Calu3 (cell line): ENCODE measurements around the gene OR52D1. TPM values are rescaled to one million over a fixed set of nuclear protein-coding genes. Genes with fewer than 3 reads are reported as not detected.
A peak's percentile ranks its signal among the peaks of the same experiment; 100 is the strongest.

Experiments
- BruUV-seq: library from RNA; stranded (reverse); fragments of 400-500 nt; replicated peaks from 2 replicates; lab custom pipeline; 2021; lab: Mats Ljungman, UMichigan
- CTCF ChIA-PET: fragments of 300-600 bp; sonication (Branson Sonifier 250); formaldehyde crosslinking; loops from one replicate; lab custom pipeline; 2022; ENCODE audit warnings: antibody characterized with exemption; lab: Charles Lee
- DNase-seq: peaks from one replicate; pipeline ENCODE4 v3.0.0; 2022
- H3K27ac Mint-ChIP-seq: one replicate; pipeline ENCODE4 v1.8.0; 2022; ENCODE audit warnings: mixed read lengths; ENCODE audit not compliant: unreplicated experiment
- H3K27me3 Mint-ChIP-seq: one replicate; pipeline ENCODE4 v1.8.0; 2022; ENCODE audit warnings: mixed read lengths; ENCODE audit not compliant: unreplicated experiment
- H3K36me3 Mint-ChIP-seq: one replicate; pipeline ENCODE4 v1.8.0; 2022; ENCODE audit warnings: mild to moderate bottlenecking, moderate library complexity, mixed read lengths; ENCODE audit not compliant: insufficient read depth, unreplicated experiment
- H3K4me1 Mint-ChIP-seq: one replicate; pipeline ENCODE4 v1.8.0; 2022; ENCODE audit warnings: mild to moderate bottlenecking, low read depth, mixed read lengths; ENCODE audit not compliant: unreplicated experiment
- H3K4me3 Mint-ChIP-seq: one replicate; pipeline ENCODE4 v1.8.0; 2022; ENCODE audit warnings: mild to moderate bottlenecking, low read depth, moderate library complexity, mixed read lengths; ENCODE audit not compliant: unreplicated experiment
- H3K9me3 Mint-ChIP-seq: one replicate; pipeline ENCODE4 v1.8.0; 2022; ENCODE audit warnings: low read depth, mixed read lengths; ENCODE audit not compliant: unreplicated experiment
- intact Hi-C: fragments of 100-400 bp; cut with micrococcal nuclease; formaldehyde crosslinking; loops from one replicate; pipeline ENCODE4 v1.10.0; 2022; ENCODE audit not compliant: unreplicated experiment
- total RNA-seq: library from RNA; stranded (reverse); gene quantifications from 2 replicates; pipeline ENCODE4 v1.2.3, GENCODE V29; 2022
- TF ChIP-seq, protein P1 (sequence below): fragments of 200-600 bp; IDR thresholded peaks from one replicate; pipeline ENCODE4 v1.8.0; 2022; ENCODE audit warnings: antibody characterized with exemption; ENCODE audit not compliant: unreplicated experiment

OR52D1 gene
- total RNA-seq, 1 experiment from 2014 or later: not detected

DNA sequence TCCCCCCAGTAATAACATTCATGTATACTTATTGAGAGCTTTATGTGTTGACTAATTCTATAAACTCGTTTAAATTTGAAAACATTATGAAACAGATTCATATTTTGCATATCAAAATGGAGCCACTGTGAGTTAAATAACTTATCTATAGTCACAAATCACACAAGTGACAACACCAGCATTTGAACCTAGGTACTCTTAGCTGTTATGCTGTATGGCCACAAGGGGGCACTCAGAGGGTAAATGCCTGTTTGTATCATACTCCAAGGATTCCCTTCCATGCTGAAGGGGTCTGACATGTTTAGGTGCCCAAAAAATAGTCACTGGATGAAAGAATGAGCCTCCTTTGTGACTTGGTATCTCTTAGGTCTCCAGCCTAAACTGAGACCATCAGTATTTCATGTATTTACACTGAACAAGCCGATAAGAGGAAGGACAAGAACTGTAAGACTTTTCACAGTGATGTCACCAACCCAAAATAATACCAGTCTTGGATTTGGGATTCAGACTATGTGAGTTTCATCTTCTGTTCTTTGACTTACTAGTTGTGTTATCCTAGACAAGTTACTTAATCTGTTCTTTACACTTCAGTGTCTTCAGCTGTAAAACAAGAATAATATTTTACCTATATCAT lies 12.2 kb upstream of the OR52D1 start:
- no peaks in the 10 kb centered on the region for H3K9me3 Mint-ChIP-seq
- H3K4me3 Mint-ChIP-seq: no peak overlapping the region
- H3K27me3 Mint-ChIP-seq: peaks cover 21% of the 10 kb centered on the region
- CTCF ChIA-PET: interaction anchor here (0.8 to 1.1 kb wide), 2 partner anchors 8 to 77 kb away, joined by 4 read pairs; no protein-coding TSS in a partner anchor
- no TSS peak for BruUV-seq
- DNase-seq: peak; percentile 54
- no peaks in the 10 kb centered on the region for H3K36me3 Mint-ChIP-seq
- H3K27ac Mint-ChIP-seq: no peak overlapping the region
- no peaks in the 10 kb centered on the region for H3K4me1 Mint-ChIP-seq
- intact Hi-C loops: loop anchor here (1.0 to 10.0 kb wide), 3 partner anchors 77 to 418 kb away; partner anchors contain the start of genes OR52E5 and OR52N2
- TF ChIP-seq, protein P1, sequence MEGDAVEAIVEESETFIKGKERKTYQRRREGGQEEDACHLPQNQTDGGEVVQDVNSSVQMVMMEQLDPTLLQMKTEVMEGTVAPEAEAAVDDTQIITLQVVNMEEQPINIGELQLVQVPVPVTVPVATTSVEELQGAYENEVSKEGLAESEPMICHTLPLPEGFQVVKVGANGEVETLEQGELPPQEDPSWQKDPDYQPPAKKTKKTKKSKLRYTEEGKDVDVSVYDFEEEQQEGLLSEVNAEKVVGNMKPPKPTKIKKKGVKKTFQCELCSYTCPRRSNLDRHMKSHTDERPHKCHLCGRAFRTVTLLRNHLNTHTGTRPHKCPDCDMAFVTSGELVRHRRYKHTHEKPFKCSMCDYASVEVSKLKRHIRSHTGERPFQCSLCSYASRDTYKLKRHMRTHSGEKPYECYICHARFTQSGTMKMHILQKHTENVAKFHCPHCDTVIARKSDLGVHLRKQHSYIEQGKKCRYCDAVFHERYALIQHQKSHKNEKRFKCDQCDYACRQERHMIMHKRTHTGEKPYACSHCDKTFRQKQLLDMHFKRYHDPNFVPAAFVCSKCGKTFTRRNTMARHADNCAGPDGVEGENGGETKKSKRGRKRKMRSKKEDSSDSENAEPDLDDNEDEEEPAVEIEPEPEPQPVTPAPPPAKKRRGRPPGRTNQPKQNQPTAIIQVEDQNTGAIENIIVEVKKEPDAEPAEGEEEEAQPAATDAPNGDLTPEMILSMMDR: peak; percentile 41

DNA sequence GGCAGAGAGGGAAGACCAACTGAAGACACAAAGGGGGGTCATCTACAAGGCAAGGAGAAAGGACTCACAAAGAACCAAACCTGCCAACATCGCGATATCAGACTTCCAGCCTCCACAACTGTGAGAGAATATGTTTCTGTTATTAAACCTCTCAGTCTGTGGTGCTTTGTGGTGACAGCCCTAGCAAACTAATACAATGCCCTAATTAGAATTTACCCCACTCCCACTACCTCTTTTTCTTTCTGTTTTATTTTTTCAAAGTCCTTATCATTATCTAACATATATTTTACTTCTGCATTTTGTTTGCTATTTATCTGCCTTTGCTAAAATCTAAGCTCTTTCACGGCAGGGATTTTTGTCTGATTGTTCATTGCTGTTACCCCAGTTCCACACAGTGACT lies 2.5 kb upstream of the OR52D1 start:
- CTCF ChIA-PET: no interaction called here
- H3K27ac Mint-ChIP-seq: no peak overlapping the region
- peaks cover 24% of the 10 kb centered on the region for H3K27me3 Mint-ChIP-seq
- DNase-seq: no peak
- H3K4me1 Mint-ChIP-seq: no peaks in the 10 kb centered on the region
- intact Hi-C loops: no loop called here
- H3K4me3 Mint-ChIP-seq: no peak overlapping the region
- no TSS peak for BruUV-seq
- no peaks in the 10 kb centered on the region for H3K36me3 Mint-ChIP-seq
- TF ChIP-seq, protein P1: no peak
- no peaks in the 10 kb centered on the region for H3K9me3 Mint-ChIP-seq

DNA sequence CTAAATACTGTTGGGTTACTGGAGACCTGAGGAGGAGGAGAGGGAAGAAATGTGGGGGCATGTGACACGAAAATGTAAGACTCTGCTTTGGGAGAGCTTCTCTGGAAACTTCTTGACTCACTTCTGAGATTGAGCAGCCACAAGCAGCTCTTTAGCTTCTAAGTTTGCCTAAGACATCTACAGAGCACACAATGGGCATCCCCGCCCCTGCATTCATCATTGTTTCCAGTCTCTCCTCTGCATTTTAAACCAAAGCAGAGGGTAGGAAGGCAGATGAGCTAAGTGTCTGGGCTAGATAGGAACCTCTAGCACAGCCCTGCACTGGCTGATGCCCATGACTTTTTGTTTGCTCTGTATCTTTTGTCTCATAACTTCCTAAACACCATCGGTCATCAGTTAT lies 2.1 kb upstream of the OR52D1 start:
- no peaks in the 10 kb centered on the region for H3K4me1 Mint-ChIP-seq
- CTCF ChIA-PET: no interaction called here
- H3K9me3 Mint-ChIP-seq: no peaks in the 10 kb centered on the region
- peaks cover 28% of the 10 kb centered on the region for H3K27me3 Mint-ChIP-seq
- no peak overlapping the region for H3K27ac Mint-ChIP-seq
- intact Hi-C loops: no loop called here
- no peak for DNase-seq
- no TSS peak for BruUV-seq
- no peak overlapping the region for H3K4me3 Mint-ChIP-seq
- TF ChIP-seq, protein P1: no peak
- H3K36me3 Mint-ChIP-seq: no peaks in the 10 kb centered on the region

DNA sequence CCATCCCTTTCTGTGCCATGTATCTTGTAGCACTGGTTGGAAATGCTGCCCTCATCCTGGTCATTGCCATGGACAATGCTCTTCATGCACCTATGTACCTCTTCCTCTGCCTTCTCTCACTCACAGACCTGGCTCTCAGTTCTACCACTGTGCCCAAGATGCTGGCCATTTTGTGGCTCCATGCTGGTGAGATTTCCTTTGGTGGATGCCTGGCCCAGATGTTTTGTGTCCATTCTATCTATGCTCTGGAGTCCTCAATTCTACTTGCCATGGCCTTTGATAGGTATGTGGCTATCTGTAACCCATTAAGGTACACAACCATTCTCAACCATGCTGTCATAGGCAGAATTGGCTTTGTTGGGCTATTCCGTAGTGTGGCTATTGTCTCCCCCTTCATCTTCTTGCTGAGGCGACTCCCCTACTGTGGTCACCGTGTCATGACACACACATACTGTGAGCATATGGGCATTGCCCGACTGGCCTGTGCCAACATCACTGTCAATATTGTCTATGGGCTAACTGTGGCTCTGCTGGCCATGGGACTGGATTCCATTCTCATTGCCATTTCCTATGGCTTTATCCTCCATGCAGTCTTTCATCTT lies 414 bp downstream of the OR52D1 start:
- intact Hi-C loops: no loop called here
- Mint-ChIP-seq H3K4me3 (no peak overlapping the region), H3K4me1 (no peaks in the 10 kb centered on the region), H3K9me3 (no peaks in the 10 kb centered on the region), H3K27ac (no peak overlapping the region), H3K27me3 (peaks cover 41% of the 10 kb centered on the region), H3K36me3 (no peaks in the 10 kb centered on the region)
- CTCF ChIA-PET: interaction anchor here (0.6 kb wide), 1 partner anchor 177 kb away, joined by 4 read pairs; no protein-coding TSS in a partner anchor
- BruUV-seq: no TSS peak
- TF ChIP-seq, protein P1: no peak
- DNase-seq: no peak
